Measurements from ENCODE around the gene ENPP7.

Gene ENPP7

GRCh38 chr17:79747508-79748294, 17.0 kb downstream of the ENPP7 start:
- Histone ChIP-seq H3K4me3 (ENCODE audit: insufficient read length, low read depth) (peak overlapping the region; percentile 60), H3K27me3 (ENCODE audit: insufficient read depth, insufficient read length) (peaks cover 43% of the 10 kb centered on the region), H3K36me3 (ENCODE audit: insufficient read depth, insufficient read length, low read length) (no peaks in the 10 kb centered on the region), H3K9ac (ENCODE audit: insufficient read length, low read depth) (peak overlapping the region; percentile 77), H3K4me1 (ENCODE audit: insufficient read depth, insufficient read length) (peaks cover 12% of the 10 kb centered on the region), H3K9me3 (ENCODE audit: insufficient read depth, low read length) (no peaks in the 10 kb centered on the region)
- TF ChIP-seq SUZ12 (IDR thresholded peaks at IDR 0.05; ENCODE audit: extremely low read depth, insufficient read depth, insufficient read length) (no peak), YY1 (IDR thresholded peaks at IDR 0.05; ENCODE audit: insufficient read depth, insufficient read length) (no peak), ZNF274 (IDR thresholded peaks at IDR 0.05; ENCODE audit: low read depth, low read length) (no peak)
- DNase-seq (ENCODE audit: low read depth, low spot score) = no peak

- no peak for TF ChIP-seq YY1 (IDR thresholded peaks at IDR 0.05; ENCODE audit: insufficient read depth, insufficient read length)
- TF ChIP-seq ZNF274 (IDR thresholded peaks at IDR 0.05; ENCODE audit: low read depth, low read length) = no peak
- no peak for TF ChIP-seq SUZ12 (IDR thresholded peaks at IDR 0.05; ENCODE audit: extremely low read depth, insufficient read depth, insufficient read length)
- Histone ChIP-seq H3K27me3 (ENCODE audit: insufficient read depth, insufficient read length) (peaks cover 35% of the 10 kb centered on the region), H3K9ac (ENCODE audit: insufficient read length, low read depth) (peak overlapping the region; percentile 77), H3K36me3 (ENCODE audit: insufficient read depth, insufficient read length, low read length) (no peaks in the 10 kb centered on the region), H3K9me3 (ENCODE audit: insufficient read depth, low read length) (no peaks in the 10 kb centered on the region), H3K4me3 (ENCODE audit: insufficient read length, low read depth) (peak overlapping the region; percentile 60), H3K4me1 (ENCODE audit: insufficient read depth, insufficient read length) (peaks cover 12% of the 10 kb centered on the region)
- DNase-seq (ENCODE audit: low read depth, low spot score) = no peak
These were observed 17.8 kb downstream of the ENPP7 start for GRCh38 chr17:79748295-79749099.

GRCh38 chr17:79749156-79749815, 18.5 kb downstream of the ENPP7 start:
- TF ChIP-seq ZNF274 (IDR thresholded peaks at IDR 0.05; ENCODE audit: low read depth, low read length) (no peak), SUZ12 (IDR thresholded peaks at IDR 0.05; ENCODE audit: extremely low read depth, insufficient read depth, insufficient read length) (no peak), YY1 (IDR thresholded peaks at IDR 0.05; ENCODE audit: insufficient read depth, insufficient read length) (no peak)
- peaks cover 12% of the 10 kb centered on the region for H3K4me1 ChIP-seq (ENCODE audit: insufficient read depth, insufficient read length)
- no peak overlapping the region for H3K4me3 ChIP-seq (ENCODE audit: insufficient read length, low read depth)
- H3K36me3 ChIP-seq (ENCODE audit: insufficient read depth, insufficient read length, low read length) = no peaks in the 10 kb centered on the region
- H3K27me3 ChIP-seq (ENCODE audit: insufficient read depth, insufficient read length) = peaks cover 30% of the 10 kb centered on the region
- DNase-seq (ENCODE audit: low read depth, low spot score) = no peak
- H3K9me3 ChIP-seq (ENCODE audit: insufficient read depth, low read length) = no peaks in the 10 kb centered on the region
- no peak overlapping the region for H3K9ac ChIP-seq (ENCODE audit: insufficient read length, low read depth)

GRCh38 chr17:79749958-79750357, 19.2 kb downstream of the ENPP7 start:
- Histone ChIP-seq H3K9ac (ENCODE audit: insufficient read length, low read depth) (no peak overlapping the region), H3K4me1 (ENCODE audit: insufficient read depth, insufficient read length) (peaks cover 12% of the 10 kb centered on the region), H3K27me3 (ENCODE audit: insufficient read depth, insufficient read length) (peaks cover 30% of the 10 kb centered on the region), H3K4me3 (ENCODE audit: insufficient read length, low read depth) (no peak overlapping the region), H3K36me3 (ENCODE audit: insufficient read depth, insufficient read length, low read length) (no peaks in the 10 kb centered on the region), H3K9me3 (ENCODE audit: insufficient read depth, low read length) (no peaks in the 10 kb centered on the region)
- TF ChIP-seq ZNF274 (IDR thresholded peaks at IDR 0.05; ENCODE audit: low read depth, low read length) (no peak), YY1 (IDR thresholded peaks at IDR 0.05; ENCODE audit: insufficient read depth, insufficient read length) (no peak), SUZ12 (IDR thresholded peaks at IDR 0.05; ENCODE audit: extremely low read depth, insufficient read depth, insufficient read length) (no peak)
- DNase-seq (ENCODE audit: low read depth, low spot score) = no peak

GRCh38 chr17:79750650-79751545, 20.2 kb downstream of the ENPP7 start:
- Histone ChIP-seq H3K9ac (ENCODE audit: insufficient read length, low read depth) (no peak overlapping the region), H3K9me3 (ENCODE audit: insufficient read depth, low read length) (no peaks in the 10 kb centered on the region), H3K36me3 (ENCODE audit: insufficient read depth, insufficient read length, low read length) (no peaks in the 10 kb centered on the region), H3K4me3 (ENCODE audit: insufficient read length, low read depth) (no peak overlapping the region), H3K4me1 (ENCODE audit: insufficient read depth, insufficient read length) (peaks cover 12% of the 10 kb centered on the region), H3K27me3 (ENCODE audit: insufficient read depth, insufficient read length) (peaks cover 30% of the 10 kb centered on the region)
- TF ChIP-seq ZNF274 (IDR thresholded peaks at IDR 0.05; ENCODE audit: low read depth, low read length) (no peak), SUZ12 (IDR thresholded peaks at IDR 0.05; ENCODE audit: extremely low read depth, insufficient read depth, insufficient read length) (no peak), YY1 (IDR thresholded peaks at IDR 0.05; ENCODE audit: insufficient read depth, insufficient read length) (no peak)
- no peak for DNase-seq (ENCODE audit: low read depth, low spot score)

GRCh38 chr17:79752175-79752574, 21.4 kb downstream of the ENPP7 start:
- TF ChIP-seq ZNF274 (IDR thresholded peaks at IDR 0.05; ENCODE audit: low read depth, low read length) (no peak), YY1 (IDR thresholded peaks at IDR 0.05; ENCODE audit: insufficient read depth, insufficient read length) (no peak), SUZ12 (IDR thresholded peaks at IDR 0.05; ENCODE audit: extremely low read depth, insufficient read depth, insufficient read length) (no peak)
- no peaks in the 10 kb centered on the region for H3K9me3 ChIP-seq (ENCODE audit: insufficient read depth, low read length)
- H3K27me3 ChIP-seq (ENCODE audit: insufficient read depth, insufficient read length) = peaks cover 28% of the 10 kb centered on the region
- H3K36me3 ChIP-seq (ENCODE audit: insufficient read depth, insufficient read length, low read length) = no peaks in the 10 kb centered on the region
- no peak overlapping the region for H3K4me3 ChIP-seq (ENCODE audit: insufficient read length, low read depth)
- no peak for DNase-seq (ENCODE audit: low read depth, low spot score)
- H3K4me1 ChIP-seq (ENCODE audit: insufficient read depth, insufficient read length) = peaks cover 10% of the 10 kb centered on the region
- no peak overlapping the region for H3K9ac ChIP-seq (ENCODE audit: insufficient read length, low read depth)
